Type B pancreatic cell (in vitro differentiated cells): ENCODE results near the gene MAEA. TPM values are rescaled to one million over a fixed set of nuclear protein-coding genes. Genes with fewer than 3 reads are reported as not detected.

Source experiments
- DNase-seq: peaks from one replicate; pipeline ENCODE4 v3.0.0; 2021; ENCODE audit warnings: mixed read lengths; ENCODE audit not compliant: unreplicated experiment; ENCODE audit errors: extremely low spot score
- H3K27ac Mint-ChIP-seq: 2 replicates; pipeline ENCODE4 v1.8.0; 2021; ENCODE audit warnings: mild to moderate bottlenecking, mixed read lengths
- H3K27me3 Mint-ChIP-seq: 2 replicates; pipeline ENCODE4 v1.8.0; 2021; ENCODE audit warnings: mixed read lengths
- H3K36me3 Mint-ChIP-seq: 2 replicates; pipeline ENCODE4 v1.8.0; 2021; ENCODE audit warnings: mixed read lengths
- H3K4me1 Mint-ChIP-seq: one replicate; pipeline ENCODE4 v1.8.0; 2021; ENCODE audit warnings: mixed read lengths; ENCODE audit not compliant: unreplicated experiment
- H3K4me3 Mint-ChIP-seq: 2 replicates; pipeline ENCODE4 v1.8.0; 2021; ENCODE audit warnings: mild to moderate bottlenecking, mixed read lengths
- H3K9me3 Mint-ChIP-seq: 2 replicates; pipeline ENCODE4 v1.8.0; 2021; ENCODE audit warnings: mixed read lengths
- CTCF ChIP-seq: fragments of 200-600 bp; sonication (generic); conservative IDR thresholded peaks from 2 replicates; pipeline ENCODE4 v1.5.0; 2021; ENCODE audit warnings: antibody characterized with exemption, mild to moderate bottlenecking
- total RNA-seq: library from RNA; stranded (reverse); gene quantifications from 2 replicates; pipeline ENCODE4 v1.2.1, GENCODE V29; 2021; ENCODE audit warnings: low replicate concordance

Gene MAEA
- total RNA-seq, 1 donor from 2014 or later = 81.5 TPM

GRCh38 chr4:1317177-1318045 lies 27.7 kb downstream of the MAEA start:
- no peak for TF ChIP-seq CTCF
- H3K4me3 Mint-ChIP-seq = no peak overlapping the region
- H3K27ac Mint-ChIP-seq = no peak overlapping the region
- H3K9me3 Mint-ChIP-seq = no peaks in the 10 kb centered on the region
- H3K27me3 Mint-ChIP-seq = no peaks in the 10 kb centered on the region
- H3K36me3 Mint-ChIP-seq = peaks cover 38% of the 10 kb centered on the region
- no peaks in the 10 kb centered on the region for H3K4me1 Mint-ChIP-seq
- DNase-seq = no peak

GRCh38 chr4:1318046-1318375 lies 28.3 kb downstream of the MAEA start:
- Mint-ChIP-seq H3K27ac (peak overlapping the region; percentile 46), H3K9me3 (no peaks in the 10 kb centered on the region), H3K4me1 (no peaks in the 10 kb centered on the region), H3K4me3 (no peak overlapping the region), H3K27me3 (no peaks in the 10 kb centered on the region), H3K36me3 (peaks cover 37% of the 10 kb centered on the region)
- no peak for DNase-seq
- TF ChIP-seq CTCF = no peak

- no peak overlapping the region for H3K4me3 Mint-ChIP-seq
- no peaks in the 10 kb centered on the region for H3K27me3 Mint-ChIP-seq
- DNase-seq = no peak
- H3K27ac Mint-ChIP-seq = peak overlapping the region; percentile 46
- peak; percentile 49 for TF ChIP-seq CTCF
- peaks cover 34% of the 10 kb centered on the region for H3K36me3 Mint-ChIP-seq
- no peaks in the 10 kb centered on the region for H3K4me1 Mint-ChIP-seq
- H3K9me3 Mint-ChIP-seq = no peaks in the 10 kb centered on the region
Observed at GRCh38 chr4:1318488-1319213, 29.0 kb downstream of the MAEA start.

- Mint-ChIP-seq H3K36me3 (peaks cover 25% of the 10 kb centered on the region), H3K4me1 (no peaks in the 10 kb centered on the region), H3K9me3 (no peaks in the 10 kb centered on the region), H3K4me3 (no peak overlapping the region), H3K27me3 (no peaks in the 10 kb centered on the region), H3K27ac (no peak overlapping the region)
- no peak for DNase-seq
- no peak for TF ChIP-seq CTCF
Observed at GRCh38 chr4:1321486-1321885, 31.8 kb downstream of the MAEA start.

GRCh38 chr4:1321946-1322650 lies 32.4 kb downstream of the MAEA start:
- Mint-ChIP-seq H3K36me3 (peaks cover 25% of the 10 kb centered on the region), H3K4me1 (no peaks in the 10 kb centered on the region), H3K9me3 (no peaks in the 10 kb centered on the region), H3K27me3 (no peaks in the 10 kb centered on the region), H3K4me3 (no peak overlapping the region), H3K27ac (no peak overlapping the region)
- no peak for TF ChIP-seq CTCF
- DNase-seq = no peak
